HG02610 (cell line): ENCODE measurements around the gene PDE8B.
A peak's percentile ranks its signal among the peaks of the same experiment; 100 is the strongest.
"Not testable (repeated sequence)": the region's sequence is repeated elsewhere in the genome, so short reads cannot be mapped to it uniquely, and the experiment has no call there.

Source experiments
- ATAC-seq: cut with Tn5 transposase; IDR thresholded peaks from one replicate; pipeline ENCODE4 v1.9.1; 2021; ENCODE audit warnings: mild to moderate bottlenecking, moderate library complexity; ENCODE audit not compliant: unreplicated experiment

Gene PDE8B

DNA sequence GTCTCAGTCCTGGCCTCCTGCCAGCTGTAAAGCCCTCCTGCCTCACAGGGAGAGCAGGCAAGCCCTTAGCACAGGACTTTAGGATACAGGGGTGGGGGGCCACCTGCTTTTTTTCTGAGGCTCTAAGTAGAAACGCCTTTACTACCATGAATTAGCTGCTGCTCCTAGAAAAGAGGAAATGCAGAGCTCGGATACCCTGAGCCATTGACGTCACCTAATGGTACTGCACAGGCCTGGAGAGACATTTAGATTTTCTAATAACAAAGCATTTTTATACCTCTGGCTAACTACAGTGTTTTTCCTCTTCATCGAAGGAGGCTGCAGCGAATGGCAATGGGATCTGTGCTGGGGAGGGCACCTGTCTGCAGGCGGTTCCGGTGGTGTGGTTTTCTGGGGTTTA is 144.6 kb downstream of the PDE8B start:
- ATAC-seq: no peak

- ATAC-seq: no peak
Observed at GRCh38 chr5:77355751-77356150, 145.3 kb downstream of the PDE8B start.

- ATAC-seq: peak; percentile 94
Observed at GRCh38 chr5:77356740-77357139, 146.3 kb downstream of the PDE8B start.

GRCh38 chr5:77358255-77359205 is 148.1 kb downstream of the PDE8B start:
- ATAC-seq: no peak

GRCh38 chr5:77359231-77359630 is 148.8 kb downstream of the PDE8B start:
- no peak for ATAC-seq

DNA sequence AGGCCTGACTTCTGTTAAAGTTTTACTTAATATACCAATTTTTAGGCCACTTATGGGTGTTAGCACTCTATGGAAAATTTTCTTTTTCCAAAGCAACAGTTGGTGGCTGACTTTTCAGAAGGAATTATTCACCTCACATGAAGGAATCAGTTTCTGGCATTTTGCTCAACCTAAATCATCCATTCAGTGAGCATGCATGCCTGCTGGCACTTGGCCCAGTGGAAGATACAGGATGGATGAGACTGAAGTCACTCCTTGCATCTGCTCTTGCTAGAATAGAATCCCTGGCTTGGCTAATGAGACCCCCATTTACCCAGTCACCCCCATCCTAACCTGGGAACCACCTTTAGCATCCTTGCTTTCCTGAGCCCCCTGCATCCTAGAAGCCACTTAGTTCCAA is 149.9 kb downstream of the PDE8B start:
- no peak for ATAC-seq

DNA sequence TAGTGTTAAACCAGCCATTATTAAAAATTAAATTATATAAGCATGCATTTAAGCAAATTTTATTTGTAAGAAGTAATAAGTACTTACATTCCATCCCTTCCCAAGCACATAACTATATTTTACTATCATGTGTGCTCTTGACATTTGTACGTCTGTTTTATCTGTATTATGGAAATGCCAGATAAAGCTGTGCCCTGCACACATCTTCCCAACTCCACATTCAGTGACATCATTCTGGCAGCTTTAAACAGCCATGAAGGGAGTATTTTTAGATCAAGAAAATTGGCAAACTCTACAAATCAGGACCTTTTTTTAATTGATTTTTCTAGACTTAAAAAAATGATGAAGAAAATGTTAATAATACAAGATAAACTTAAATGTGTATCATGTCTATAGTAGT is 150.5 kb downstream of the PDE8B start:
- ATAC-seq: no peak

GRCh38 chr5:77366717-77367500 is 156.4 kb downstream of the PDE8B start:
- no peak for ATAC-seq

DNA sequence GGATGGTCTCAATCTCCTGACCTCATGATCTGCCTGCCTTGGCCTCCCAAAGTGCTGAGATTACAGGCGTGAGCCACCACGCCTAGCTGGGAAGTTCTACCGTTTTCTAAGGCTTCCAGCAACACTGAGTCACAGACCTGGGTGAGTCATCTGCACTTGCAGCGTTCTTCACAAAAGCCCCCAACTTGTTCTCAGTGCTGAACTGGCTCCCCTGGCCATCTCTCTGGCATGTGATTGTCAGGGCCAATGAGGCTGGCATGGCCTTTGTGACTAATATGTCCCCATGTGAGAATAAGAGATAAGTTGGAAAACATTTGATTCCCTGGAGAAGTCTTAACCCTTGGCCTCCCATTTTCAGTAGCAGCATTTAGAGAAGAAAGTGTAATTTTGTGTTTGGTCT is 157.3 kb downstream of the PDE8B start:
- no peak for ATAC-seq

DNA sequence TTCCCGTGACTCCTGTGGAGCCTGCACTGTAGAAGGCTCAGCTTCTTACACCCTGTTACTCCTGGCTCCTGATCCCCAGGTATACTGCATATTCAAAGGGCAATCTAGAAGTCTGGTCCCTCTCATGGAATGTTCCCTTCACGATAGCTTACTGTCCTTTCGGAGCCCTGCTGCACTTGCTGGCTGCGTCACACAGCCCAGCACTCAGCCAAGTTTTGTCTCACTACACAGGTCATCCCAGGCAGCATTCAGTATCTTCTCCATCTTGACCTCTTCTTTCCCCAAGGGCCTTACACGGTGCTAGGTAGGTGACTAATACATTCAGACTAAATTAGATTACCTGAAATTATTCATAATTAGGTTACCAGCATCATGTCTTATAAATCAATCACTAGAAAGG is 157.9 kb downstream of the PDE8B start:
- ATAC-seq: no peak

DNA sequence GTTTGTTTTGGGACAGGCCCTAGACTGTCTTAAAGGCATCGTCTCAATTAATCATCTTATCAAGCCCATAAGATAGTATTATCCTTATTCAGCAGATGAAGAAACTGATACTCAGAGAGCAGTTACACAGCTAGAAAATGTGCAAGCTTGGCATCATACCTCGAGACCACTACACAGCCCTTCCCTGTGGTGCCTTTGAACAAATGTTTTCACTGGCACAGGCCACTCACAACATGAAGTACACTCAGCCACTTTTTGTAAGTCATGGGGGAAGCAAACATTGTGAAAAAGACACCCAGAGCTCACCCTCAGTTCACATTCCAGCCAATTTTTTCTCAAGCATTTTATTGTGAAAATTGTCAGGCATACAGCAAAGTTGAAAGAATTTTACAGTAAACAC is 159.1 kb downstream of the PDE8B start:
- no peak for ATAC-seq

DNA sequence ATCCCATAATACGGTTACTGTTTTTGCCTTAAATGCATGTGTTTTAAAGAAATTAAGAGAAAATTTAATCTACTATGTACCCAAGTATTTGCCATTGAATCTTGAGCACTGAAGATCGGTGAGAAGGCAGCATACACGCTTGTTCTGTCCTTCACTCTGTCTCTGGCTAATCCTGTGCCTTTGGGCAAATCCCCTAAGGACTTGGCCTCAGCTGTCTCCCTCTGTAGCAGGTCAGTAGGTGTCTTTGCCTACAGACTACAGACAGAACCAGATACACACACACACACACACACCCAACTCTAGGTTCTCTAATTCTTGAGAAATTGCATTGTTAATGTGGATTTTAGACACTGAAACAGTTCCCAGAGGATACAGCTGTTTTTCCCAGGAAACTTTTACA is 164.2 kb downstream of the PDE8B start:
- ATAC-seq: no peak

DNA sequence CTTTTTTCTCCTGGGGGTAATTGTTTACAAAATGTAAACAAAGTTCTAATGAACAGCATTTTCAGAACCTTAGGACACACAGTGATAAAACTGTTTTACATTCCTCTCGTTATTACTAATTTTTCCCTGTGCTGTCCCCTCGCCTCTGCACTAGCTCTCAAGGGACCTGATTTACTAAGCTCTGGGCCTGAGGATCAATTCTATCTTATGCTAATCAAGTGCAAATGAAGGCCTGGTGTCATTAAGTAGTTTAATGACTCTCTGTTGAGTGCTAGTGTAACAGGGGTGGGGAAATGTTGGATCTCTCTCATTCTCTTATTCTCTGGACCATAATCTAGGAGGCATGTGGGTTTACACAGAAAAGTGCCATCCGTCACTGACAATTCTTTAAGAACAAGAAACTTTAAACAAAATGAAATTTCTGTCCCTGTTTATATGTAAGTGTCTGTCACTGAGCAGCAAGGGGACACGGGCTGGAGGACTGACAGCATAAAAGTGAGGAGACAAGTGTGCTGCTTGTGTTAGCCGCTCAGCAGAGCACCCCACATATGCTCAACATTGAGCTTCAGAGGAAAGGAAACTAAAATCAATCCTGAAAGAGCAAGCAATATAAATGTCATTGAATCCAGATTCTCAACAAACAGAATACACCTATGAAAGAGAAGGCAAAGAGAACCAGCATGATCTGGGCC is 166.3 kb downstream of the PDE8B start:
- ATAC-seq: no peak

GRCh38 chr5:77379558-77380061 is 169.1 kb downstream of the PDE8B start:
- ATAC-seq: peak; percentile 93

DNA sequence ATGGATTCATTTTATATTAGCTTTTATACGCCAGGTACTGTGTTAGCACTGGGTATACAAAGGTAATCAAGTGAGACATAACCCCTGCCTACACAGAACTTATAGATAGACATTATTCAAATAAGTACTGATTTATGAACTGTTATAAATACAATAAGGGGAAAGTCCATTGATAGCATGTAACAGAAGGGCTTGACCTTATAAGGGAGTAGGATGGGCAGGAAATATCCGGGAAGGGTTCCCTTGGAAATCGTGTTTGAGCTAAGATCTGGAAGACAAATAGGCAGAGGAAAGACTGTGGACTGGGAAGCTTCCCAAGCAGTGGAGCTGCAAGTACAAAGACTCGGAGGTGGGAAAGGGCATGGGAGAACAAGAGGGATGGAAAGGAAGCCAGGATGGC is 170.2 kb downstream of the PDE8B start:
- ATAC-seq: no peak

GRCh38 chr5:77383336-77383735 is 172.9 kb downstream of the PDE8B start:
- not testable (repeated sequence) for ATAC-seq

GRCh38 chr5:77386340-77386739 is 175.9 kb downstream of the PDE8B start:
- not testable (repeated sequence) for ATAC-seq

GRCh38 chr5:77389746-77390145 is 179.3 kb downstream of the PDE8B start:
- ATAC-seq: no peak

GRCh38 chr5:77390221-77390620 is 179.7 kb downstream of the PDE8B start:
- ATAC-seq: no peak

- no peak for ATAC-seq
Observed at GRCh38 chr5:77390795-77391194, 180.3 kb downstream of the PDE8B start.

DNA sequence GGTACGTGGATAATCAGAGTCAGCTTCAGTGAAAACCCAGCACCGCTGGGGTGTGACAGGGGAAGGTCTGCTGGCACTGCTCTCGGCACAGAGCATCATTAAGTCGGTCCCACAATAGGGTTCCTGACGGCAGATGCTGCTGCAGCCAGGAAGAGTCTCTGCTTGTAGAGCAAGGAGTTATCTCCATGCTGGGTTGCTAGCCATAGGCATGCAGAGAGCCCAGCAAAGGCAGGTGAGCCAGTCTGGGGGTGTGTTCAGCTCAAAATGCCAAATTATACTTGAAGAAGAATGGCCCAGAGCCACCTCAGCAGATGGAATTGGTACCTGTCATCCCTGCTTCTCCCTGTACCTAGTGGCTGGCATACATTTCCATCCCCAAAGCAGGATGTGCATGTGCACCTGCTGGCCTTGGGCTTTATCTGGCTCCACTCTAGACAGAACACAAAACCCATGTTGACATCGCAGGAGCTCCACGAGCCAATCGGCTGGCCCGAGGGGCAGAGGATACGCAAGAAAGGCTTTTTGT is 180.8 kb downstream of the PDE8B start:
- no peak for ATAC-seq
